Fibroblast of skin of scalp (primary cell): ENCODE measurements around the gene MUC5B.
"Not testable (repeated sequence)": the region's sequence is repeated elsewhere in the genome, so short reads cannot be mapped to it uniquely, and the experiment has no call there.

Source experiments
- DNase-seq: peaks from one replicate; pipeline ENCODE4 v3.0.0-alpha.2; 2013

The MUC5B gene

DNA sequence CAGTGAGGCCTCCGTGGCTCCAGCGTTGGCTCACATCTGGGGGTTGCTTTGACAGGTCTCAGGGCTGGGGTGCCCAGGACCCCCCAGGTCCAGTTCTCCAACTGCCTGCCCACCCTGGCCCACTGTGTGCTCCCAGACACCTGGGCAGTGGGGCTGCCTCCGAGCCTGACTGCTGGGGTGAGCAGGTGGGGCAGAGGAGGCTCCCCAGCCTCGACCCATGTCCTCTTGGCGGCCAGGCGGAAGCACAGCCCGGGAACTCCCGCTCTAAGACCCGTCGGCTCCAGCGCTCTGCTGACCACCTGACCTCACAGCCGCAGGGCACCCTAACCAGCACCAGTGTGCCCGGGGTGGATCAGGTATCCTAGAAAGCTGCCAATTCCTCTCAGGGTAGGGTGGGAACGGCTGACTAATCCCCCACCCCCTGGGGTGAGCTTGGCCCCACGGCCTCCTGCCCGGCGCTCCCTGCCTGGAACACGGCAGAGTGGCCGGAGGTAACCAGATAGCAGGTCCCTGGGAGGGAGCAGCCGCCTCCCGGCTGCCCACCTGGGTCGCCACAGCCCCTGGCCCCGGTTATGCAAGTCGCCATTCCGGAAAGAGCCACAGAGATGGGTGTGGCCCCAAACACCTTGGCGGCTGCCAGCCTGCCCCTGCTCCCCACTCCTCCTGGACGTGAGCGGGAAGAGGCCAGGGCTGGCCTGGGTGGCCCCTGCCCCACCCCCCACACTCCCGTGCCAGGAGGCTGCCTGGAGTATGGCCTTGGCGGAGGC, 19.2 kb upstream of the MUC5B start:
- DNase-seq, result no peak

DNA sequence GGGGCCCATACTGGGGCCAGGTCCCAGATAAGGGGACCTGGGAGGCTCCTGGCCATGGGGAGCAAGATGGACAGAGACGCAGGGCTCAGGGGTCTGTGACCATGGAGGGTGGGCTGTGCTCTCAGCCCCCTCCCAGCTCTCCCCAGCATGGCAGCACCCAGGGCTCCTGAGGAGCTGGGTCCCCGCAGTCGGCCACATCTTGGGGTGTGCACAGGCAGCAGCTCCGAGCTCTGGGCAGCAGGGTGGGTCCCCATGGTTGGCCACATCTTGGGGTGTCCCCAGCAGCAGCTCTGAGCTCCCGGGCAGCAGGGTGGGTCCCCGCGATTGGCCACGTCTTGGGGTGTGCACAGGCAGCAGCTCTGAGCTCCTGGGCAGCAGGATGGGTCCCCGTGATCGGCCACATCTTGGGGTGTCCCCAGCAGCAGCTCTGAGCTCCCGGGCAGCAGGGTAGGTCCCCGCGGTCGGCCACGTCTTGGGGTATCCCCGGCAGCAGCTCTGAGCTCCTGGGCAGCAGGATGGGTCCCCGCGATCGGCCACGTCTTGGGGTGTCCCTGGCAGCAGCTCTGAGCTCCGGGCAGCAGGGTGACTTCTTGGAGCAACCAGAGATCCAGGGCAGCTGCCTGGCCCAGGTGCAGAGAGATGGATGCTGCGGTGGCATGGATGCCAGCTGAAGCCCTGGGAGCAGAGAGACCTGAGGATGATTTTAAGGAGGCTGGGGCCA, 18.3 kb upstream of the MUC5B start:
- DNase-seq, result no peak

DNA sequence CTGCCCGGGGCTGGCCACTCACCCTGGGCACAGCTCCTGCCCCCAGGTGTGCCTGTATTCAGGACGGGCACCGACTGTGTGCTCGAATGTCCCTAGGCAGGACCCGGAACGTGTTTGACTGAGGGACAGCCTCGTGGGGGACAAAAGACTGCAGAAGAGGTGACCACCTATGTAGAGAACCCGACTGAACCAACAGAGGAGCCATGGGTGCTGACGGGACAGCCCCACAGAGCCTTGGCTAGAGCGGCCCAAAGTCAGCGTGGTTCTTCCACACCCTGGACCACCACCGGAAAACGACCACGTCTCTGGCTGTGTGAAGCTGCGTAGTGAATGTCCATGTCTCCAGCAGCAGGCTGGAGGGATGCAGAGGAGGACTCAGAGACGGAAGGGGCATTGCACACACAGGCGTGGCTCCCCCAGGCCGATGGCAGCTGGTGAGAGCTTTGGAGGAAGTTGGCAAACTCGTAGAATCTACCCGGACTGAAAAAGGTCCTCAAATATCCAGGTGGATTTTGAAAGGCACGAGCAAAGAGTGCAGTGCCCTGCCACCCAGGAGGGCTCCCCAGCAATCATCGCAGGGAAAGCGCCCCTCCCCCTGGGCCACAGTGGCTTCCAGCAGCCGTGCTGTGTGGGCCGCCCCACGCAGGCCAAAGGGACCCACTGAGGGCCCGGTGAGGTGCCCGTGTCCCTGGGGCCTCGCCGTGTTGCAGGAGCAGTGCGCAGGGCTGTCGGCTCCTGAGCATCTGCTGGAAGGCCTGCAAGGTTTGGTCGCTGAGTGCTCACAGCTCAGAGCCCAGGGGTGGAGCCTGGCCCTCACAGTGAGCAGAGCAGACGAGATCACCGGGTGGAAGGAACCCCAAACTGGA, 17.5 kb upstream of the MUC5B start:
- DNase-seq, result no peak

DNA sequence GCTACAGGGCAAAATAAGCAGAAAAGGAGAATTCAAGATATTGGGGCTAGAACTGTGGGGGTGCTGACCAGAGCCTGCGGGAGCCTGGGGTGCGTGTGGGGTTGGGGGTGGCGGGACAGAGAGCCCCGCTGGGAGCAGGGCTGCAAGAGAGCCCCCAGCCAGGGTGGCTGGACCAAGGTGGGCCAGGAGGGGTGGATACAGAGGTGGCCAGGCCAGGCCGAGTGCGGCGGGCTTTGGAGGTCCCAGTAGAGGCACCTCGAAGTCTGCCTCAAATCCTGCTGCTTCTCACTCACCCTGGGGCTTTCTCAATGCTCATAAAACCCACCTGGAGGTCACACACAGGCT, 16.9 kb upstream of the MUC5B start:
- no peak for DNase-seq

DNA sequence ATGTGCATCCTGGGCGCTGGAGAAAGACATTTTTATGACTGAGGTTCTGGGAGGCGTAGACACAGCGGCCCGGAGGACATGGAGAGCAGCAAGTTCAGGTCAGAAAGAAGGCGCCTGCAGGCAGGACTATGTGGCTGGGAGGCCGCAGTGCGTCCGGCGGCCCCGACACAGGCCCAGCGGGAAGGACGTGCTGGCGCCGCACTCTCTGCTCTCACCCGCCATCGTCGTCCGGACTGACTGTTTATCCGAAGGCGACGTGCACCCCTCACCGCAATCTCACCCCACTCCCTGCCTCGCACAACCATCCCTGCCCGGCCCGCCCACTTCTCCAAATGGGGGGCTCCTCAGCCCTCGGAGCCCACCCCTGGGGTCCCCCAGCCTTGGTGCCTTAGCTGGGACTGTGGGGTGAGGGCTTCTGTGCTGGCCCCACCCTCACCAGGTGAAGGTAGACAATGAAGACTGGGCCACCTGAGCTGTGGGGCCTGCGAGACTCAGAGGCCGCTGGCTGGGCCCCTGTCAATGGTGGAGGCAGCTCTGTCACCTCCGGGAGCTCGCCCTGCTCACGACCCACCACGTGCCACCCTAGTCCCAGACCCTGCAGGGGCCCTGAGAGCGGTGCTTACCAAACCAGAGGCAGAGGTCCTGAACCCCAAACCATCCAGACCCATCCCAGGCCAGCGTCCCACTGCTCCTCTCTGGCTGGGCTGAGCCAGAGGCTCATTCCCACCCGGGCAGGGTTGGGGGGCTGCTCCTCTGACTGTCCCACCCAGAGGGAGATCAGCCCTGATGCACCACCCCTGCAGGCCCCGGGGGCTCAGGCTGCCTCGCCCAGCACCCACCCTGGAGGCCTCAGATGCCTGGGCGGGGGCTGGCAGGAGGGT, 16.2 kb upstream of the MUC5B start:
- DNase-seq, result no peak

DNA sequence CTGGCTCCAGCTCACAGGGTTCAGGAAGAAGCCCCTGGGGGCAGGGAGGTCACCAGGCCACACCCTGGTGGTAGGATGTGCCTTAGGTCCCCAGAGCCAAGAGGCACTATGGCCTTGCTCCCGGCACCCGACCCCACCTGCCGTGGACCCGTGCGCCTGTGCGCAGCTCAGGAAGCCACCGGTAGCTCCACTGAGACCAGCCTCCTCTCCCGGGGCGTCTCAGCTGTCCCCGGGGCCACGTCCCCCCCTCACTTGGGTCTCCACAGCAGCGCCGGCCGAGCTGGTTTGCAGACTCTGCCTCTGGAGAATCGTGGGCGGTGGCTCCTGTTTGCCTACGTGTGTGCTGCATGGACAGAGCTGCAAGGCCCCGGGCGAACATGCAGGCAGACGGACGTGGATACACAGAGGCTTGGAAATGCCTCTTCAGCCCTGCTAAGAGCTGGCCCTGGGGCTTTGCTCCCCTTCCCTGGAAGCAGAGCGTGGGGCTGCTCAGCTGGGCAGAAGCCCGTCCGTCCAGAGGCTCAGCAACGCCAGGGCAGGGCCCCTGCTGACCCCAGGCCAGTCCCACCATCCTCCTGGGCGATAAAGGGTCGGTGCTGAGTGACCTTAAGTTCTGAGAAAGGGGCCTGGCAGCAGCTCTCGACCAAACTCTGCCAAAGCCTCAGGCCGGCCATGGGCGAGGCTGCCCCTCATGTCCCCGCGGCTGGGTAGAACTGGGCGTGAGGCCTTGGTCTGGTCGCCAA, 15.3 kb upstream of the MUC5B start:
- no peak for DNase-seq

DNA sequence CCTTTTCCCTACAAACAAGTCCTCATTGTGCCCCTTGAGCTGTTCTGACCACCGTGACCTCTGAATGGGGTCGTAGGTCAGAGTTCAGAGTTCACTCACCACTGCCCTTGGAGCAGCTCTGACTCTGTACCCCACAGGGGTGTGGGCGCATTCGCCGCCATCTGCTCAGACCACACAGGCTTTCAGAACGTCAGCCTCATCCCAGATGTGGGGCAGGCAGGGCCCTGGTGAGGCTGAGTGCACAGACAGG, 14.8 kb upstream of the MUC5B start:
- no peak for DNase-seq

DNA sequence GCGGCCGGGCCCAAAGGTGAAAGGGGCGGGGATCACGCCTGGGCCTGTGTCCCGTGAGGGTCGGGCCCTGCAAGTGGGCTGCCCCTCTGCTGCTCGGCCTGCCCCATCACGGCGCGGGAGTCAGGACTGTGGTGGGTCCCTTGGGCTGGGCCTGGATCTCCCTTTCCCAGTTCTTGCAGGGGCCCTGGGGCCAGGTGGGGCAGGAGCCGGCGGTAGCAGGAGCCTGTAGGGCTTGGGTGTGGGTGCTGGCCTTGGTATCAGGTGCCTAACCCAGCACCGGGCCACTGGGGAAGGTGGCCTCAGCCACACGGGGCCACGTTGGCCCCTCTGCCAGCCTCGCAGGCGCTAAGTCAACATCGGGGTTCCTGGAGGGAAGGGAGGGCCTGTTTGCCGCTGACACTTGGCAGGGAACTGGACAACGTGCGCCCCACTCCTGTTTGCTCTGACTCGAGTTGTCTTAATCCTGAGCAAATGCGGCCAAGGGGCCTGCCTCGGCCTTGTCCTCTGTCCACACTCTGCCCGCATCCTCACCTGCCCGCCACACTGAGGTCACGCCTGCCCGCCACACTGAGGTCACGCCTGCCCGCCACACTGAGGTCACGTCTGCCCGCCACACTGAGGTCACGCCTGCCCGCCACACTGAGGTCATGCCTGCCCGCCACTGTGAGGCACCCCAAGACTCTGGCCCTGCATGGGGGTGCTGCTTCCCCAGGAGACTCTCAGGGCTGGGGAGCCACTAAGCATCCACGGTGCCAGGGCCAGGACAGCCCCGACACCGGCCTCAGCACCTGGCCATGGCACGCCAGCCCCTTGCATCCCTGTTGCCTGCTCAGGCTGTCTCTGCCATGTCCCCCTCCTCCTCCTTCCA, 14.2 kb upstream of the MUC5B start:
- DNase-seq, result no peak

DNA sequence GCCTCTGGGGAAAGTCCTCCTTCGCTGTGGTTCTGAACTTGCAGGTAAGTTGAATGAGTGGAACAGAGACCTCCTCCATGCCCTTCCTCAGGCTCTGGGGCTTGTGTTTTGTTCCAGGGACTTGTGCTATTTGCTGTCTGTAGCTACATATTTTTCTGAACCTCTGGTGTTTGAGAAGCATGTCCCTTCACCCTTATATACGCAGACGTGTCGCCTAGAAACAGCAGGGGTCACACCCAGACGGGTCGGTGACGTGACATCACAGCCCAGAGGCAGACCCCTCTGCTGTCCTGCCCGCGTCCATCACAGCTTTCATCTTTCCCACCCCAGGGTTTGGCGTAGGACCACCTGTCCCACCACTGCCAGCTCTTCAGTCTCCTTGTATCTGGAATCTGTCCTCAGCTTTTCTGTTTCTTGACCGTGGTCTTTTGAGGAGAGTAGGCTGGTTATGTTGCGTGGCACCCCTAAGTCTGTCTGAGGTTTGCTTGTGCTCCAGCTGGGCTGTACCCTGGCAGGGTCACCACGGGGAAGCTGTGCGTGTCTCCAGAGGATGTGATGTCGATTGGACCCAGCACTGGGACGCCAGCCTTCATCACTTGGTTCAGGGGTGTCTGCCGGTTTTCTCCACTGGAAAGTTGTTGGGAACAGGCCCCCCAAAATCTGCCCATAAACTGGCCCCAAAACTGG, 13.4 kb upstream of the MUC5B start:
- DNase-seq, result no peak

DNA sequence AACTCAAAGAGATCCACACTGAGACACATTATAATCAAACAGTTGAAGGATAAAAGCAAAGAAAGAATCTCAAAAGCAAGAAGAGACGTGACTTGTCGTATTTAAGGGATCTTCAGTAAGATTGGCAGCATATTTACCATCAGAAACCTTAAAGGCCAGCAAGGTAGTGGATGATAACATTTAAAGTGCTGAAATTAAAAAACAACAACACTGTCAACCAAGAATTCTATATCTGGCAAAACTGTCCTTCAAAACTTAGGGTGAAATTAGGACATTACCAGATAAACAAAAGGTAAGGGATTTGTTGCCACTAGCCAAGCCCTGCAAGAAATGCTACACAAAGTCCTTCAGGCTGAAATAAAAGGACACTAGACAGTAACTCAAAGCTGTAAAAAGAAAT, 11.0 kb upstream of the MUC5B start:
- DNase-seq, result no peak

DNA sequence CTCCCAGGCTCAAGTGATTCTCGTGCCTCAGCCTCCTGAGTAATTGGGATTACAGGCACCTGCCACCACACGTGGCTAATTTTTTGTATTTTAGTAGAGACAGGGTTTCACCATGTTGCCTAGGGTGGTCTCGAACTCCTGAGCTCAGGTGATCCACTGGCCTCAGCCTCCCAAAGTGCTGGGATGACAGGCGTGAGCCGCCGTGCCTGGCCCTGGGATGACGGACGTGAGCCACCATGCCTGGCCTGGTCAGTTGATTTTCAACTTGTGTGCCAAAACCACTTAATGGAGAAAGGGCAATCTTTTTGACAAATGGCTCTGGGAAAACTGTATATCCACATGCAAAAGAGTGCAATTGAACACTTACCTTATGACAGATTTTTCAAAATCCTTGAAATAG, 7.0 kb upstream of the MUC5B start:
- DNase-seq, result not testable (repeated sequence)

DNA sequence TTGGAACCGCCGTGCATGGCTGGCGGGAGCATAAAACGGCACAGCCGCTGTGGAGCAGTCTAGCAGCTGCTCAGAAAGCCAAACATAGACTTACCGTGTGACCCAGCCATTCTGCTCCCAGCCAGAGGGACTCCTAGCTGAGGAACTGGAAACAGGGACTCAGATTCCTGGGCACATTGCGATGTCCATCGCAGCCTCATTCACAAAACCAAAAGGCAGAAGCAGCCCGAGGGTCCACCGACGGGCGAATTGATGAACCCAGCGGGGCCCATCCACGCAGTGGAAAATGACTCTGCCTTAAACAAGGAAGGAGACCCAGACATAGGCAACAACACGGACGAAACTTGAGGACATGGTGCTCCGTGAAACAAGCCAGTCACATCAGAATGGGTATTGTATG, 5.7 kb upstream of the MUC5B start:
- no peak for DNase-seq

DNA sequence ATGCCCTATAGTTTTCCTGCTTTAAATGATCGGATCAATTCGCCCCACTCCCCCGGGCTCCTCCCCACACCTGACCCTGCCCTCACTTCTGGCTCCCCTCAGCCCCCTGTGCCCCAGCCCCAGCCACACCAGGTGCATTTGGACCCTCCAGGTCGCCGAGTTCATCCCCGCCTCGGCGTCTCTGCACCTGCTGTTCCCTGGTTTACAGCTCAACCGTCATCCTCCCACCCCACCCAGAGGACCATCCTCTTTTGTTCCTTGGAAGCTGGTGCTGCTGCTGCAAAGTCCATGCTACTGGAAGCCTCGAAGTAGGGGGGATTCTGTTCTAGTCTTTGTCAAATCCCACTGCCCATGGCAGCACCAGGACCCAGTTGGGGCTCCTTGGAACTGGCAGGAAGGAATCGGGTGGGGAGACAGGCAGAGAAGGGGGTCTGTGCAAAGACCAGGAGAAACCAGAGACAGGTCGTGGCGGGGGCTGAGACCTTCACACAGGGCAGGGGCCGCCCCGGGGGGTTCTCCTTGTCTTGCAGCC, 4.5 kb upstream of the MUC5B start:
- no peak for DNase-seq

DNA sequence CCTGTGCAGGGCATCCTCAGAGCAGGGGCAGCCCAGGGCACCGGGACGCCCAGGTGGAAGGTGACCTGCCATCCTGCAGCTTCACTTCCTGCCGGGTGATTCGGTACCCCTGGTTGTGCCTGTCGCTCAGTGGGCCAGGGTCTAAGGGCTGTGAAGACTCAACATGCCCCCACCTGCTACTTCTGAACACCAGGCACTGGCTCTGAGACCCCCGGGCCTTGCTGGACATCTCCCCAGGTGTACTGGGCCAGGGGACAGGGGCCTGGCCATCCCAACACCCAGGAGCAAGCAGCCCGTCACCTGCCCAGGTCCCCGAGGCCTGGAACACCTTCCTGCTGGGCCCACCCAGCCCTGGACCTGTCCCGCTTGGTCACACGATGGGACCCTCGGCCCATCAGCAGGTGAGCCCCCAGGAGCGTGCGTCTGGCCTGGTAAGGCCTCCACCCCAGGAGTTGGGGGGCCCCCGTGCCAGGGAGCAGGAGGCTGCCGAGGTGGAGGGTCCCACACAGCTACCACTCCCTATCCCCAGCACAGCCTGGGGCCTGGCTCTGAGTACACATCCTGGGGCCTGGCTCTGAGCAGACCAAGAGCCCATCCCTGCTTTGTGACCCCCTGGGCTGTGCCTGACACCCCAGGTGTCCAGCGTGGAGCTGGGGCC, 3.9 kb upstream of the MUC5B start:
- no peak for DNase-seq

DNA sequence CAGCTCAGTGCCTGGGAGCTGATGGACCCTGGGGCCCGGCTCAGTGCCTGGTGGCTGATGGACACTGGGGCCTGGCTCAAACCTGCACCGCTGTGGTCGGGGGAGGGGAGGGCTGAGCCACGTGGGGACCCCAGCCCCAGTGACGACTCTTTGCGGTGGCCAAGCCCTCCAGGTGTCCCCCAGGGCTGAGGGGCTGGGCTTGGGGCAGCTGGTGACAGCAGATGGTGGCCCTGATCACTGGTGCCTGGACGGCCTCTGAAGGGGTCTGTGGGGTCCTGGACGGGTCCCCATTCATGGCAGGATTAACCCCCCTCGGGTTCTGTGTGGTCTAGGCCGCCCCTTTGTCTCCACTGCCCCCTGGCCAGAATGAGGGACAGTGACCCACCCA, 3.4 kb upstream of the MUC5B start:
- DNase-seq, result no peak

DNA sequence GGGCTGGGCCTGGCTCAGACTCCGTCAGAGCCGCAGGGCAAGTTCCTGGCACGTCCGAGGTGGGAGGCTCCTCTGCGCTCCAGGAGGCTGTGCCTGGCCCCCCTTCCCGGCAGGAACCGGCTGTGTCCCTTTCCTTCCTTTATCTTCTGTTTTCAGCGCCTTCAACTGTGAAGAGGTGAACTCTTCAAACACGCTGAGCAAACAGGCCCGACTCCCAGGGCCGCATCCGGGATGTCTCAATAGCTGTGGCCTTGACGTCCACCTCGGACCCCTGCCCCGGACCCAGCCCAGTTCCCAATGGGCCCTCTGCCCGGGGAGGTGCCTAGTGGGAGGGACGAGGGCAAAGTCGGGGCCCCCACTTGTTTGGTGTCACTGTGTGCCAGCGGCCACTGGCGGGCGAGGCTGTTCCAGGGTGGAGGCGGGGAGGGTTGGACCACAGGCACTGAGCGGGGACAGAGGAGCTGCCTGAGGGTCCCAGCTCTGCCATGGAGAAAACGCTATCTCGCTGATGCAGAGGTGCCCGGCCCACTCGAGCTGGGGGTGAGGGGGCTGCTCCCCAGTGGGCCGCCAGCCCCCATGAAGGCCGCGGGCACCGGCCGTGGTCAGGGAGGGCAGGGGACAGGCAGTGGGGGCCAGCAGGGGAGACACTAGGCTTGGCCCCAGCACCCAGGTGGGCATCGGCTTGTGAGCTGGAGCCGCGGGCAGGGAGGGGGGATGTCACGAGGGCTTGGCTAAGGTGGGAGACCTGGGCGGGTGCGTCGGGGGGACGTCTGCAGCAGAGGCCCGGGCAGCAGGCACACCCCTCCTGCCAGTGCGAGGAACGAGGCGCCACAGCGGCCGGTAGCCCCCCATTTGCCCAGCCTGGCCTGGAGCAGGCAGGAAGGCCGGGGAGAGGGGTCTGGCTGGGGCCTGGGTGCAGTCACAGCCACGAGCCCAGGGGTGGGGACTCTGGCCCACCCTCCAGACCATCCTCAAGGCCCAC, 2.7 kb upstream of the MUC5B start:
- no peak for DNase-seq

DNA sequence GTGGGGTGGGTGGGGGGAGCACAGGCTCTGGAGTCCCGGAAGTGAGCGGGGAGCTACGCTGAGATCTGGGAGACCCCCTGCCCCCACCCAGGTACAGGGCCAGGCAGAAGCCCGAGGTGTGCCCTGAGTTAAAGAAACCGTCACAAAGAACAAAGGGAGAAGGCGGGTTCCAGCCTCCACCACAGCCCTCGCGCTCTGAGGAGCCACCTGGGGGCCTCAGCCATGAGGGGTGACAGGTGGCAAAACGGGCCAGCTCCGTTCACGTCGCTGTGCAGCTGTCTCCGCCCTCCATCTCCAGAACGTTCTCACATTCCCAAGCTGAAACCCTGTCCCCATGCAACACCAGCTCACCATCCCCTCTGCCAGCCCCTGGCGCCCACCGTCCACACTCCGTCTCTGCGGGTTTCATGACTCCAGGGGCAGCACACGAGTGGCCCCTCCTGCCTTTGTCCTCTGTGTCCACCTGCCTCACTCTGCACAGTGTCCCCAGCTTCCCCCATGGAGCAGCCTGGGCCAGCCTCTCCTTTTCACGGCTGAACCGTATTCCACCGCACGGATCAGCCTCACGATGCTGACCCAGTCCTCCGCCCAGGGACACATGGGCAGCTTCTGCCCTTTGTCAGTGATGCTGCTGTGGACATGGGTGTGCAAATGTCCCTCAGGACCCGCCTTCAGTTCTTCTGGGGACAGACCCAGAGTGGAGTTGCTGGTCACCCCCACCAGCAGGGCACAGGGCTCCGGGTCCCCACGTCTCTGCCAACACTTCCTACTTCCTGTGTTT, 1.7 kb upstream of the MUC5B start:
- DNase-seq, result no peak
